ENCODE measurements around the gene DACH2. TPM values are rescaled to one million over a fixed set of nuclear protein-coding genes. Genes with fewer than 3 reads are reported as not detected.

DACH2 gene
- total RNA-seq, 2 experiments from 2014 or later = not detected

- Histone ChIP-seq H3K4me1 (ENCODE audit: insufficient read depth, low read length, poor library complexity, severe bottlenecking) (no peaks in the 10 kb centered on the region), H3K9me2 (ENCODE audit: insufficient read depth, low read length) (no peaks in the 10 kb centered on the region), H3K9me3 (ENCODE audit: low read length) (no peaks in the 10 kb centered on the region), H3K27ac (ENCODE audit: low read depth, low read length, poor library complexity, severe bottlenecking) (no peak overlapping the region), H4K20me1 (ENCODE audit: insufficient read depth, low read length) (no peaks in the 10 kb centered on the region), H3K4me2 (ENCODE audit: low read length) (no peak overlapping the region), H2AFZ (ENCODE audit: low read length) (no peak overlapping the region), H3K79me2 (ENCODE audit: insufficient read depth, low read depth, low read length) (no peaks in the 10 kb centered on the region), H3K4me3 (ENCODE audit: low read depth, low read length, poor library complexity, severe bottlenecking) (no peak overlapping the region), H3K36me3 (ENCODE audit: insufficient read depth, low read length) (no peaks in the 10 kb centered on the region)
- TF ChIP-seq, protein P1, sequence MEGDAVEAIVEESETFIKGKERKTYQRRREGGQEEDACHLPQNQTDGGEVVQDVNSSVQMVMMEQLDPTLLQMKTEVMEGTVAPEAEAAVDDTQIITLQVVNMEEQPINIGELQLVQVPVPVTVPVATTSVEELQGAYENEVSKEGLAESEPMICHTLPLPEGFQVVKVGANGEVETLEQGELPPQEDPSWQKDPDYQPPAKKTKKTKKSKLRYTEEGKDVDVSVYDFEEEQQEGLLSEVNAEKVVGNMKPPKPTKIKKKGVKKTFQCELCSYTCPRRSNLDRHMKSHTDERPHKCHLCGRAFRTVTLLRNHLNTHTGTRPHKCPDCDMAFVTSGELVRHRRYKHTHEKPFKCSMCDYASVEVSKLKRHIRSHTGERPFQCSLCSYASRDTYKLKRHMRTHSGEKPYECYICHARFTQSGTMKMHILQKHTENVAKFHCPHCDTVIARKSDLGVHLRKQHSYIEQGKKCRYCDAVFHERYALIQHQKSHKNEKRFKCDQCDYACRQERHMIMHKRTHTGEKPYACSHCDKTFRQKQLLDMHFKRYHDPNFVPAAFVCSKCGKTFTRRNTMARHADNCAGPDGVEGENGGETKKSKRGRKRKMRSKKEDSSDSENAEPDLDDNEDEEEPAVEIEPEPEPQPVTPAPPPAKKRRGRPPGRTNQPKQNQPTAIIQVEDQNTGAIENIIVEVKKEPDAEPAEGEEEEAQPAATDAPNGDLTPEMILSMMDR (conservative IDR thresholded peaks at IDR 0.05; ENCODE audit: low read length) = no peak
- no peak for TF ChIP-seq EZH2phosphoT487 (IDR thresholded peaks at IDR 0.05; ENCODE audit: borderline replicate concordance, low read depth, low read length)
- ChIA-PET CTCF (ENCODE audit: unreplicated experiment) (no interaction called here), POLR2A (no interaction called here)
- no TSS peak for BruUV-seq (replicated peaks)
- intact Hi-C loops (cut with micrococcal nuclease; ENCODE audit: unreplicated experiment) = no loop called here
- DNase-seq (ENCODE audit: low spot score) = no peak
Measured at GRCh38 chrX:86237482-86237881, 89.2 kb downstream of the DACH2 start.

- intact Hi-C loops (cut with micrococcal nuclease; ENCODE audit: unreplicated experiment) = no loop called here
- CTCF ChIA-PET (ENCODE audit: unreplicated experiment) = no interaction called here
- no peak for DNase-seq (ENCODE audit: low spot score)
- Histone ChIP-seq H3K9me2 (ENCODE audit: insufficient read depth, low read length) (no peaks in the 10 kb centered on the region), H3K4me3 (ENCODE audit: low read depth, low read length, poor library complexity, severe bottlenecking) (no peak overlapping the region), H2AFZ (ENCODE audit: low read length) (no peak overlapping the region), H3K36me3 (ENCODE audit: insufficient read depth, low read length) (no peaks in the 10 kb centered on the region), H3K4me1 (ENCODE audit: insufficient read depth, low read length, poor library complexity, severe bottlenecking) (no peaks in the 10 kb centered on the region), H3K9me3 (ENCODE audit: low read length) (no peaks in the 10 kb centered on the region), H3K27ac (ENCODE audit: low read depth, low read length, poor library complexity, severe bottlenecking) (no peak overlapping the region), H3K4me2 (ENCODE audit: low read length) (no peak overlapping the region), H4K20me1 (ENCODE audit: insufficient read depth, low read length) (no peaks in the 10 kb centered on the region), H3K79me2 (ENCODE audit: insufficient read depth, low read depth, low read length) (no peaks in the 10 kb centered on the region)
- no TSS peak for BruUV-seq (replicated peaks)
- no peak for TF ChIP-seq EZH2phosphoT487 (IDR thresholded peaks at IDR 0.05; ENCODE audit: borderline replicate concordance, low read depth, low read length)
- TF ChIP-seq, protein P1 (conservative IDR thresholded peaks at IDR 0.05; ENCODE audit: low read length) = no peak
- POLR2A ChIA-PET = no interaction called here
Measured at GRCh38 chrX:86241547-86241946, 93.3 kb downstream of the DACH2 start.

DNA sequence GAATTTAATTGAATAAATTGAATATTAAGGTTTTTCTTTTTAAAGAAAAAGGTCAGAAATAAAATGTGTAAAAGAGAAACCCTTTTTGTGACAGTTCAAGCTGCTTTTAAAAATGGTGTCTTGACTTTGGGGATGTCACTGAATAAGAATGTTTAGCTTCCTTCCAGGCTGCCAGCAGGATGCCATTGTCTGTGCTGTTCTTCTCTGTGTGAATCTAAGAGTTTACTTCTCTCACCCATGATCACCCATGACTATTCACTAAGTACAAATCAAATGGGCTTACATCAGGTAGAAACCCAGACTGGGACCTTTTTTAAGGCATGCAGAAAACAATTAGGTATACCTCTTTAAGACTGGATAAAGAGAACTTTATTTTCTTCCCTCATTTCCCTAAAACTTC is 115.3 kb downstream of the DACH2 start:
- intact Hi-C loops (cut with micrococcal nuclease; ENCODE audit: unreplicated experiment) = no loop called here
- H4K20me1 ChIP-seq (ENCODE audit: insufficient read depth, low read length) = no peaks in the 10 kb centered on the region
- no TSS peak for BruUV-seq (replicated peaks)

More for the DNA sequence above, 115.3 kb downstream of the DACH2 start:
- ChIA-PET POLR2A (no interaction called here), CTCF (ENCODE audit: unreplicated experiment) (no interaction called here)
- Histone ChIP-seq H3K79me2 (ENCODE audit: insufficient read depth, low read depth, low read length) (no peaks in the 10 kb centered on the region), H2AFZ (ENCODE audit: low read length) (no peak overlapping the region), H3K4me1 (ENCODE audit: insufficient read depth, low read length, poor library complexity, severe bottlenecking) (no peaks in the 10 kb centered on the region), H3K4me2 (ENCODE audit: low read length) (no peak overlapping the region), H3K27ac (ENCODE audit: low read depth, low read length, poor library complexity, severe bottlenecking) (no peak overlapping the region), H3K36me3 (ENCODE audit: insufficient read depth, low read length) (no peaks in the 10 kb centered on the region), H3K4me3 (ENCODE audit: low read depth, low read length, poor library complexity, severe bottlenecking) (no peak overlapping the region), H3K9me3 (ENCODE audit: low read length) (no peaks in the 10 kb centered on the region), H3K9me2 (ENCODE audit: insufficient read depth, low read length) (no peaks in the 10 kb centered on the region)
- no peak for DNase-seq (ENCODE audit: low spot score)
- TF ChIP-seq, protein P1 (conservative IDR thresholded peaks at IDR 0.05; ENCODE audit: low read length) = no peak
- no peak for TF ChIP-seq EZH2phosphoT487 (IDR thresholded peaks at IDR 0.05; ENCODE audit: borderline replicate concordance, low read depth, low read length)
